GM21723 (cell line): Measurements from ENCODE around the gene KIF7.
"Not testable (repeated sequence)": the region's sequence is repeated elsewhere in the genome, so short reads cannot be mapped to it uniquely, and the experiment has no call there.

Experiments
- ATAC-seq: cut with Tn5 transposase; IDR thresholded peaks from one replicate; pipeline ENCODE4 v1.9.1; 2021; ENCODE audit warnings: mild to moderate bottlenecking, moderate library complexity; ENCODE audit not compliant: unreplicated experiment

The KIF7 gene

GRCh38 chr15:89621547-89621946 is 33.7 kb downstream of the KIF7 start:
- ATAC-seq, result no peak

- ATAC-seq, result no peak
Measured at GRCh38 chr15:89616228-89616627, 39.0 kb downstream of the KIF7 start.

DNA sequence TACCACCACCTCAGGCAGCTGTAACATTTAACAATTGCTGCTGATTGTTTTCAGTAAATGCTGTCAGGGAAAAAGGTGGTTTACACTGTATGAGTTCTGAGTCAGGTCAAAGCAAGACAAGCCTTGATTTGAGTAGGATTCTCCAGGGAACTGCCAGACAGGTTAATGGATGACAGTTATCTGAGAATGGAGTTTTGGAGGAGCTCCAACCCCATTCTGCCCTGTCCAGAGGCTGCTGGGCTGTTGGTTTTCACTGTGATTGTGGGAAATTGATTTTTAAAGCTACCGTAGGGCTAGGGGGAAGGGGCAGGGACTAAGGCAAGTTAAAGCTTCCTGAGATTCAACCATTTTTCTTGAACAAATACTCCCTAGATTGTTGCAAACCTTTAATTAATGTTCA is 40.1 kb downstream of the KIF7 start:
- no peak for ATAC-seq

DNA sequence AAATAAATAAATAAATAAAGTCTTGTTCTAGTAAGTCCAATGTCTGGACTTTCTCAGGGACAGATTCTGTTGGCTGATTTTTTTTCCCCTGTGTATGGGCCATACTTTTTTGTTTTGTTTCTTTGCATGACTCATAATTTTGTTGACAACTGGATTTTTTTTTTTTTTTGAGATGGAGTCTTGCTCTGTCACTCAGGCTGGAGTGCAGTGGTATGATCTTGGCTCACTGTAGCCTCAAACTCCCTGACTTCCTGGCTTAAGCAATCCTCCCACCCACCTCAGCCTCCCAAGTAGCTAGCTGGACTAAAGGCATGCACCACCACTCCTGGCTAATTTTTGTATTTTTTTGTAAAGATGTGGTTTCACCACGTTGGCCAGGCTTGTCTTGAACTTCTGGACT is 41.1 kb downstream of the KIF7 start:
- no peak for ATAC-seq

- no peak for ATAC-seq
Measured at GRCh38 chr15:89613031-89613430, 42.2 kb downstream of the KIF7 start.

DNA sequence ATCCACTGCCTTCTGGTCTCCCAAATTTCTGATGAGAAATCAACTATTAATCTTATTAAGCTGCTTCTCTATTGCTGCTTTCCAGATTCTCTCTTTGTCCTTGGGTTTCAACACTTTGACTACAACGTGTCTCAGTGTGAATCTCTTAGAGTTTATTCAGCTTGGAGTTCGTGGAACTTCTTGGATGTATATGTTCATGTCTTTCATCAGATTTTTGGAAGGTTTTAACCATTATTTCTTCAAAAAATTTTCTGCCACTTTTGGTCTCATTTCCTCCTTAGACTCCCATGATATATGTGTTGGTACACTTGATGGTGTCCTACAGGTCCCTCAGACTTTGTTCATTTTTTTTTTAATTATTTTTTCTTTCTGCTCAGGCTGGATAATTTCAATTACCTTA is 44.0 kb downstream of the KIF7 start:
- no peak for ATAC-seq

DNA sequence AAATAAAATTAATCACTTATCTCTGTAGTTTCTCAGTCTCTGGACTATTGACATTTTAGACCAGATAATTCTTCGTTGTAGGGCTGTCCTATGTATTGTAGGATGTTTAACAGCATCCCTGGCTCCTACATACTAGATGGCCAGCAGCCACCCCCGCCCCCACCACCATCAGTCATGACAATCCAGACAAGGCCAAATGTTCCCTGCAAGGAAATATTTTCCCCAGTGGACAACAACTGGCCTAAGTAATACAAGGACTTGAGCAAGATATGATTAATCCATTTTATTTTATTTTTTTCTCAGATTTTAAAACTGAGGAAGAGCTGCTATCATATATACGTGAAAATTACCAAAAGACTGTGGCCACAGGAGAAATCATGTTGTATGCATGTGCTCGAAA is 56.2 kb downstream of the KIF7 start:
- ATAC-seq, result no peak

GRCh38 chr15:89593018-89593417 is 62.2 kb downstream of the KIF7 start:
- ATAC-seq, result no peak

GRCh38 chr15:89591834-89592233 is 63.4 kb downstream of the KIF7 start:
- ATAC-seq, result no peak

DNA sequence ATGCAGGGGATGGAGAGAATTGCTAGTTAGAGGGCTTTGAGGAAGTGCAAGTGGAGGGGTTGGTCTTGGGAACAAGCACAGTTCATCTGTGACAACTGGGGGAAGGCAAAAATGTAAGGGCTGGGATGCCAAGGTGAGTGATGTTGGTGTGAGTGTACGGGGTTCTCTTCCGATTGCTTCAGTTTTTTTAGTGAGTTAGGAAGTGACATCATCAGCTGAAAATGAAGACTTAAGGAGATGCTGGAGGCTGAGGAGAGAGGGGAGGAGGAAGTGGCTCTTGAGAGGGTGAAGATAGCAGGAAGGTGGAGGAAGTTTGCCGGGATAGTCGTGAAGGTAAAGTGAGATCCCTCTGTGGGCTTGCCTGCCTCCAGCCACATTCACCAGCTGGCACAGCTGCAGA is 67.3 kb downstream of the KIF7 start:
- ATAC-seq, result no peak

GRCh38 chr15:89586651-89587050 is 68.6 kb downstream of the KIF7 start:
- ATAC-seq, result no peak

- ATAC-seq, result not testable (repeated sequence)
Measured at GRCh38 chr15:89580747-89581146, 74.5 kb downstream of the KIF7 start.

GRCh38 chr15:89578146-89578545 is 77.1 kb downstream of the KIF7 start:
- ATAC-seq, result no peak
